Chondrocyte (in vitro differentiated cells): ENCODE results near the gene CELF2. TPM values are rescaled to one million over a fixed set of nuclear protein-coding genes. Genes with fewer than 3 reads are reported as not detected.
"Not testable (repeated sequence)": the region's sequence is repeated elsewhere in the genome, so short reads cannot be mapped to it uniquely, and the experiment has no call there.

Experiments used
- DNase-seq: peaks from one replicate; pipeline ENCODE4 v3.0.0; 2021; ENCODE audit warnings: mixed read lengths, low spot score
- H3K27ac Mint-ChIP-seq: one replicate; pipeline ENCODE4 v1.8.0; 2021; ENCODE audit warnings: mild to moderate bottlenecking, moderate library complexity, mixed read lengths; ENCODE audit not compliant: unreplicated experiment
- H3K27me3 Mint-ChIP-seq: 2 replicates; pipeline ENCODE4 v1.8.0; 2021; ENCODE audit warnings: low read depth, mixed read lengths
- H3K36me3 Mint-ChIP-seq: 2 replicates; pipeline ENCODE4 v1.8.0; 2021; ENCODE audit warnings: low read depth, mixed read lengths
- H3K4me1 Mint-ChIP-seq: 2 replicates; pipeline ENCODE4 v1.8.0; 2021; ENCODE audit warnings: low read depth, mild to moderate bottlenecking, mixed read lengths
- H3K4me3 Mint-ChIP-seq: one replicate; pipeline ENCODE4 v1.8.0; 2021; ENCODE audit warnings: mild to moderate bottlenecking, moderate library complexity, mixed read lengths; ENCODE audit not compliant: unreplicated experiment
- H3K9me3 Mint-ChIP-seq: 2 replicates; pipeline ENCODE4 v1.8.0; 2021; ENCODE audit warnings: low read depth, mixed read lengths
- total RNA-seq: library from RNA; stranded (reverse); gene quantifications from 3 replicates; pipeline ENCODE4 v1.2.1, GENCODE V29; 2021
- TF ChIP-seq, protein P1 (sequence below): fragments of 200-600 bp; sonication (generic); IDR thresholded peaks from 2 replicates; pipeline ENCODE4 v1.5.0; 2021; ENCODE audit warnings: antibody characterized with exemption, mild to moderate bottlenecking, moderate library complexity

CELF2 gene
- total RNA-seq, 1 donor from 2014 or later: 44.3 TPM

DNA sequence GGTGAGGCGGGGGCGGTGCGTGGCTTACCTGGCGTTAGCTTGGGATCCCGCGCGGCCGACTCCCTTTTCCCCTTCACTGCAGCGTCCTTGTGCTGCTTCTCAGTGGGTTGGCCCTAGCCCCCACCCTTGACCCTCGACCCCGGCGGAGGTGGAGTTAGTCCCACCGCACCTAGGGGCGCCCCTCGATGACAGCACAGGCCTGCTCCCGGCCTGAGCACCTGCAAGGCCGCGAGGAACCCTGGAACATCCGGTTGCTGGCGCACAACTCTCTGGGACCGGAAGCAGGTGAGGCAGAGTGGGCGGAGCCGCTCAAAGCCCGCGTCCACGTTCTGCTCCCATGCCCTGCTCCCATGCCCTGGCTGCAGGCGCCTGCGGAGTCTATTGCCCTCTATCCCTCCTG, 326.9 kb downstream of the CELF2 start:
- Mint-ChIP-seq H3K4me1 (no peaks in the 10 kb centered on the region), H3K4me3 (no peak overlapping the region), H3K27ac (no peak overlapping the region), H3K36me3 (no peaks in the 10 kb centered on the region), H3K9me3 (no peaks in the 10 kb centered on the region), H3K27me3 (peaks cover 10% of the 10 kb centered on the region)
- TF ChIP-seq, protein P1, sequence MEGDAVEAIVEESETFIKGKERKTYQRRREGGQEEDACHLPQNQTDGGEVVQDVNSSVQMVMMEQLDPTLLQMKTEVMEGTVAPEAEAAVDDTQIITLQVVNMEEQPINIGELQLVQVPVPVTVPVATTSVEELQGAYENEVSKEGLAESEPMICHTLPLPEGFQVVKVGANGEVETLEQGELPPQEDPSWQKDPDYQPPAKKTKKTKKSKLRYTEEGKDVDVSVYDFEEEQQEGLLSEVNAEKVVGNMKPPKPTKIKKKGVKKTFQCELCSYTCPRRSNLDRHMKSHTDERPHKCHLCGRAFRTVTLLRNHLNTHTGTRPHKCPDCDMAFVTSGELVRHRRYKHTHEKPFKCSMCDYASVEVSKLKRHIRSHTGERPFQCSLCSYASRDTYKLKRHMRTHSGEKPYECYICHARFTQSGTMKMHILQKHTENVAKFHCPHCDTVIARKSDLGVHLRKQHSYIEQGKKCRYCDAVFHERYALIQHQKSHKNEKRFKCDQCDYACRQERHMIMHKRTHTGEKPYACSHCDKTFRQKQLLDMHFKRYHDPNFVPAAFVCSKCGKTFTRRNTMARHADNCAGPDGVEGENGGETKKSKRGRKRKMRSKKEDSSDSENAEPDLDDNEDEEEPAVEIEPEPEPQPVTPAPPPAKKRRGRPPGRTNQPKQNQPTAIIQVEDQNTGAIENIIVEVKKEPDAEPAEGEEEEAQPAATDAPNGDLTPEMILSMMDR: no peak
- no peak for DNase-seq

DNA sequence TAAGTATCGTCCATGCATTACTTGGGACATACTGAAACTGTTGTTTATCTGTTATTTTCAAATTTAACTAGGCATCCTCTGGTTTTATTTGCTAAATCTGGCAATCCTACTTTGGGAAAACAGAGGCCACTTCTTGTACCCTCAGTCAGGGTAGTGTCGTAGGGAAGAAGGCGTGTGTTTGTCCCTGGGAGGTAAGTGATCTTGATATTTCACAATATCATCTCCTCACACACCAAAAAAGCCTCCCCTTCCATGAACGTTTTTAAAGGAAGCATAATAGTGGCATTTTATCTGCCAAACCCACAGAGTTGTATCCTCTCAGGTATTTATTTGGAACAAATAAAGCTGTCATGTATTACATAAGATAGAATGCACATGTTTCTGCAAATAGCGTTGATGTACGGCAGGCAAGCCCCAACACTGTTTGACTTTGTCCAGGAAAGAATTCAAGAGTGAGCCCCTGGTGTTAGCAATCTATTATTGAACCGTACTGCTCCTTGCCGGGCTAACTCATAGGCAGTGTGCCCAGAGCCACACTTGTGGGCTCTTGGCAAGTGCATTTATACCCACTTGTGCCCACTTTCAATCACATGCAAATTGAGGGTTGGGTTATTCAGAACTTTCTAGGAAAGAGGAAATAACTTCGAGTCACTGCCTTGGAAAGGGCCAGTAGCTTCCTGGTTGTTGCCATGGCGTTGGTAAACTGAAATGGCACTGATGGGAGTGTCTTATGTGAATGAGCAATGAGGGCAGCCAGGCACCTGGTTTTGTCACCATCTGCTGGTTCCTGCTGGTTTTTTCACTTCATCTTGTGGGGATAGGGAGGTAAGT, 327.8 kb downstream of the CELF2 start:
- no peaks in the 10 kb centered on the region for H3K4me1 Mint-ChIP-seq
- TF ChIP-seq, protein P1: peak; percentile 20
- no peak overlapping the region for H3K27ac Mint-ChIP-seq
- peaks cover 10% of the 10 kb centered on the region for H3K27me3 Mint-ChIP-seq
- H3K4me3 Mint-ChIP-seq: no peak overlapping the region
- no peak for DNase-seq
- no peaks in the 10 kb centered on the region for H3K36me3 Mint-ChIP-seq
- H3K9me3 Mint-ChIP-seq: no peaks in the 10 kb centered on the region

DNA sequence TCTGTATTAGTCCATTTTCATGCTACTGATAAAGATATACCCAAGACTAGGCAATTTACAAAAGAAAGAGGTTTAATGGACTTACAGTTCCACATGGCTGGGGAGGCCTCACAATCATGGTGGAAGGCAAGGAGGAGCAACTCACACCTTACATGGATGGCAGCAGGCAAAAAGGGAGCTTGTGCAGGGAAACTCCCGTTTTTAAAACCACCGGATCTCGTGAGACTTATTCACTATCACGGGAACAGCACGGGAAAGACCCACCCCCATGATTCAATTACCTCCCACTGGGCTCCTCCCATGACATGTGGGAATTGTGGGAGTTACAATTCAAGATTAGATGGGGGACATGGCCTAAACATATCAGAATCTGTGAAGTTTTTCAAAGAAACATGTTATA, 329.9 kb downstream of the CELF2 start:
- H3K4me1 Mint-ChIP-seq, H3K9me3 Mint-ChIP-seq, H3K27me3 Mint-ChIP-seq: not testable (repeated sequence)

DNA sequence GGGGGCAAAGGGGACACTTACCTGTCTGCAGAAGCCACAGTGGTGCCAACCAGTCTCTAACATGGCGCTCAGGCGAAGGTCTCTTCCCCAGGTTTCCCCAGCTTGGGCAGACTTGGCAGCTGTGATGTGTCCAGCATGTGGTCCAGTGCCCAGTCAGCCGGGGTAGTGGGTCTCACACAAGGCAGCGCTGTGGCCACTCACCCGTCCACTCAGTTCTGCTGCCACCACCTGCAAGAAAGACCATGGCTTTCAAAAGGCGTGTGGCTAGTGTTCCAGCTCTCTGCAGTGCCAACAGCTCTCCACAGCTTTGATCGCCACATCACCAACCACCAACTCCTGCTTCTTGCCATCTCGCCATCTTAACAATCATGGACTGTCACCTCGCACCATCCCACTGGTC, 334.1 kb downstream of the CELF2 start:
- no peak overlapping the region for H3K27ac Mint-ChIP-seq
- H3K36me3 Mint-ChIP-seq: no peaks in the 10 kb centered on the region
- no peak overlapping the region for H3K4me3 Mint-ChIP-seq
- H3K4me1 Mint-ChIP-seq: no peaks in the 10 kb centered on the region
- TF ChIP-seq, protein P1: no peak
- H3K27me3 Mint-ChIP-seq: peaks cover 3% of the 10 kb centered on the region
- DNase-seq: no peak
- no peaks in the 10 kb centered on the region for H3K9me3 Mint-ChIP-seq

More for the DNA sequence above, 329.9 kb downstream of the CELF2 start:
- not testable (repeated sequence) for DNase-seq, H3K27ac Mint-ChIP-seq, H3K36me3 Mint-ChIP-seq, H3K4me3 Mint-ChIP-seq

DNA sequence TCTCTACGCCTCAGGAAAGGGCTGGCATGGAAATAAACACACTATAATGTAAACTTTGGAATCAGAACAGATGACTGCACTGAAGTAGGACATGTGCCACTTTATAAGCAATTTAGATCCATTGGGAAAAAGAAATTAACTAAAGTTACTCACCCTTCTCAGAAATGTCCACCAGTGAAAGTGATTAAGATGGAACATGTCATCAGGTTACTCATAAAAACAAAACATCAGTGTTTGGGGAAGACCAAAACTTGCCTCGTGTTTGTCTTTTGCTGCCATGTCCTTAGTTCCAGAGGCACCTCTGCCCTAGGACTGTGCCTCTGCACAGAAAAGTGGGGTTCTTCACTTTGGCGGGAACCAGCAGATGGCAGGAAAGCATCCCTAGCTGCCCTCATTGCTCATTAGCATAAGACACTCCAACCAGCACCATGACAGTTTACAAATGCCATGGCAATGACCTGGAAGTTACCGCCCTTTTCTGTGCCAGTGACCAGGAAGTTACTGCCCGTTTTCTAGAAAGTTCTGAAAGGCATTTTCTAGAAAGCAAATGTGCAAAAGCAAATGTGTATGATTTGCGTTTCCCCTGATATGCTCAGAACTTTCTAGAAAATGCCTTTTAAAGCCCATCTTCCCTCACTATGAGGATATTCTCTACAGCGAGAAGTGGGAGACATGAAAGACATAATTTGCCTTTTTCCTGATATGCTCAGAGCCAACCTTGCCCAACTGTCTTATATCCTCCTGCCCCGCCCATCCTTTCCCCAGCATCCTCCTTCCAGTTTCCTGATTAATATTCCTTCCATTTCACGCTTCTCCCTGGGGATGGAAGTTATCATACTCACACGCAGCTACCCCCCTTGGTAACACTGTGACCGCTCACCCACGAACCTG, 335.6 kb downstream of the CELF2 start:
- Mint-ChIP-seq H3K4me3 (no peak overlapping the region), H3K27ac (no peak overlapping the region), H3K4me1 (no peaks in the 10 kb centered on the region), H3K9me3 (no peaks in the 10 kb centered on the region), H3K27me3 (peaks cover 3% of the 10 kb centered on the region), H3K36me3 (no peaks in the 10 kb centered on the region)
- TF ChIP-seq, protein P1: no peak
- no peak for DNase-seq
